Neural progenitor cell (in vitro differentiated cells): ENCODE results near the gene C4B. TPM values are rescaled to one million over a fixed set of nuclear protein-coding genes. Genes with fewer than 3 reads are reported as not detected.
"Not testable (repeated sequence)": the region's sequence is repeated elsewhere in the genome, so short reads cannot be mapped to it uniquely, and the experiment has no call there.

ENCODE experiments used
- DNase-seq: peaks from one replicate; pipeline ENCODE4 v3.0.0-alpha.2; 2016; ENCODE audit warnings: low spot score
- H2AFZ ChIP-seq: fragments of 200-600 bp; sonication (generic); replicated peaks from 2 replicates; pipeline ENCODE4 v1.6.1; 2016; ENCODE audit warnings: antibody characterized with exemption
- H3F3A ChIP-seq: fragments of 200-600 bp; sonication (generic); 2 replicates; pipeline ENCODE4 v1.6.1; 2016; ENCODE audit warnings: antibody characterized with exemption, low read depth
- H3K27ac ChIP-seq: fragments of 200-600 bp; sonication (generic); 2 replicates; pipeline ENCODE4 v1.5.1; 2016; ENCODE audit warnings: mild to moderate bottlenecking
- H3K27me3 ChIP-seq: fragments of 200-600 bp; sonication (generic); 2 replicates; pipeline ENCODE4 v1.6.1; 2016; ENCODE audit warnings: mild to moderate bottlenecking, moderate library complexity
- H3K36me3 ChIP-seq: fragments of 200-600 bp; sonication (generic); 2 replicates; pipeline ENCODE4 v1.5.1; 2016
- H3K4me1 ChIP-seq: fragments of 200-600 bp; sonication (generic); 2 replicates; pipeline ENCODE4 v1.6.1; 2016; ENCODE audit warnings: mixed run types
- H3K4me2 ChIP-seq: fragments of 200-600 bp; sonication (generic); 2 replicates; pipeline ENCODE4 v1.6.1; 2016
- H3K4me3 ChIP-seq: fragments of 200-600 bp; sonication (generic); 2 replicates; pipeline ENCODE4 v1.5.1; 2016
- H3K79me2 ChIP-seq: fragments of 200-600 bp; sonication (generic); 2 replicates; pipeline ENCODE4 v1.6.1; 2016; ENCODE audit warnings: low read depth
- H3K9ac ChIP-seq: fragments of 200-600 bp; sonication (generic); 2 replicates; pipeline ENCODE4 v1.6.1; 2016
- H3K9me3 ChIP-seq: fragments of 200-600 bp; sonication (generic); 2 replicates; pipeline ENCODE4 v1.5.1; 2016; ENCODE audit warnings: low read depth
- H4K20me1 ChIP-seq: fragments of 200-600 bp; sonication (generic); 2 replicates; pipeline ENCODE4 v1.6.1; 2016; ENCODE audit warnings: low read depth
- H3K27ac Mint-ChIP-seq: 3 replicates; pipeline ENCODE4 v1.8.0; 2021; ENCODE audit warnings: mixed read lengths
- H3K27me3 Mint-ChIP-seq: 2 replicates; pipeline ENCODE4 v1.8.0; 2022; ENCODE audit warnings: low read depth, mild to moderate bottlenecking, inconsistent platforms, moderate library complexity, mixed read lengths; ENCODE audit not compliant: insufficient read depth
- H3K36me3 Mint-ChIP-seq: 3 replicates; pipeline ENCODE4 v1.8.0; 2021; ENCODE audit warnings: mixed read lengths
- H3K4me1 Mint-ChIP-seq: 3 replicates; pipeline ENCODE4 v1.8.0; 2021; ENCODE audit warnings: mixed read lengths
- H3K4me3 Mint-ChIP-seq: 3 replicates; pipeline ENCODE4 v1.8.0; 2021; ENCODE audit warnings: mild to moderate bottlenecking, moderate library complexity, mixed read lengths
- H3K9me3 Mint-ChIP-seq: 3 replicates; pipeline ENCODE4 v1.8.0; 2020; ENCODE audit warnings: mixed read lengths
- total RNA-seq: library from RNA; depleted of rRNA; stranded (reverse); fragments of >200 nt; gene quantifications from 2 replicates; pipeline ENCODE4 v1.2.3, GENCODE V29; 2015; ENCODE audit warnings: low replicate concordance

Gene C4B
- total RNA-seq, 1 donor from 2014 or later = 0.30 TPM

GRCh38 chr6:32005538-32005880, 9.1 kb upstream of the C4B start:
- H3K4me1 ChIP-seq, H3F3A ChIP-seq, H3K36me3 Mint-ChIP-seq, H3K9me3 ChIP-seq, H3K4me1 Mint-ChIP-seq, H3K27ac ChIP-seq, H3K4me3 ChIP-seq, H3K9me3 Mint-ChIP-seq, H3K27ac Mint-ChIP-seq, H3K36me3 ChIP-seq, H3K79me2 ChIP-seq, H4K20me1 ChIP-seq, H3K9ac ChIP-seq, H3K27me3 Mint-ChIP-seq, H3K27me3 ChIP-seq, H3K4me3 Mint-ChIP-seq, H2AFZ ChIP-seq, H3K4me2 ChIP-seq: not testable (repeated sequence)
- peak; percentile 1 for DNase-seq

GRCh38 chr6:32005991-32006529, 8.5 kb upstream of the C4B start:
- not testable (repeated sequence) for H3K9me3 ChIP-seq, H3K4me1 Mint-ChIP-seq, H3K27me3 ChIP-seq, H3K27me3 Mint-ChIP-seq, H3K4me3 Mint-ChIP-seq, H3K79me2 ChIP-seq, H3F3A ChIP-seq, H3K4me3 ChIP-seq, H3K4me1 ChIP-seq, H3K36me3 Mint-ChIP-seq, H3K27ac ChIP-seq, H3K9ac ChIP-seq, H3K27ac Mint-ChIP-seq, H3K9me3 Mint-ChIP-seq, H2AFZ ChIP-seq, H3K4me2 ChIP-seq, H4K20me1 ChIP-seq, H3K36me3 ChIP-seq
- peak; percentile 0 for DNase-seq

GRCh38 chr6:32007086-32007485, 7.5 kb upstream of the C4B start:
- H3K79me2 ChIP-seq, H3K27ac Mint-ChIP-seq, H3K36me3 ChIP-seq, H3K9me3 ChIP-seq, H3K27ac ChIP-seq, H3K27me3 Mint-ChIP-seq, H2AFZ ChIP-seq, H4K20me1 ChIP-seq, H3K4me1 ChIP-seq, H3K27me3 ChIP-seq, H3K9ac ChIP-seq, H3K4me3 ChIP-seq, H3K4me3 Mint-ChIP-seq, H3K36me3 Mint-ChIP-seq, H3F3A ChIP-seq, H3K4me1 Mint-ChIP-seq, H3K9me3 Mint-ChIP-seq, H3K4me2 ChIP-seq: not testable (repeated sequence)
- peak; percentile 3 for DNase-seq

GRCh38 chr6:32008037-32008436, 6.6 kb upstream of the C4B start:
- not testable (repeated sequence) for H4K20me1 ChIP-seq, H3F3A ChIP-seq, H3K9me3 ChIP-seq, H3K4me3 ChIP-seq, H3K27ac ChIP-seq, H2AFZ ChIP-seq, H3K9ac ChIP-seq, DNase-seq, H3K27me3 ChIP-seq, H3K9me3 Mint-ChIP-seq, H3K4me1 ChIP-seq, H3K36me3 Mint-ChIP-seq, H3K27me3 Mint-ChIP-seq, H3K27ac Mint-ChIP-seq, H3K79me2 ChIP-seq, H3K4me1 Mint-ChIP-seq, H3K36me3 ChIP-seq, H3K4me3 Mint-ChIP-seq, H3K4me2 ChIP-seq

GRCh38 chr6:32008616-32009015, 6.0 kb upstream of the C4B start:
- not testable (repeated sequence) for H3K4me1 Mint-ChIP-seq, H3K36me3 Mint-ChIP-seq, H3K27ac ChIP-seq, H3K36me3 ChIP-seq, H3K4me3 Mint-ChIP-seq, H3K4me1 ChIP-seq, H3K9me3 ChIP-seq, H3K4me2 ChIP-seq, H3F3A ChIP-seq, H3K9me3 Mint-ChIP-seq, H4K20me1 ChIP-seq, H3K79me2 ChIP-seq, H3K27me3 Mint-ChIP-seq, H3K27ac Mint-ChIP-seq, H2AFZ ChIP-seq, H3K4me3 ChIP-seq, H3K27me3 ChIP-seq, H3K9ac ChIP-seq
- peak; percentile 2 for DNase-seq

GRCh38 chr6:32009537-32009936, 5.1 kb upstream of the C4B start:
- H3K36me3 Mint-ChIP-seq, DNase-seq, H2AFZ ChIP-seq, H3K4me3 ChIP-seq, H3K9me3 ChIP-seq, H3K4me1 Mint-ChIP-seq, H3K27ac Mint-ChIP-seq, H4K20me1 ChIP-seq, H3K9me3 Mint-ChIP-seq, H3K27ac ChIP-seq, H3K4me1 ChIP-seq, H3K4me2 ChIP-seq, H3K27me3 Mint-ChIP-seq, H3K4me3 Mint-ChIP-seq, H3K9ac ChIP-seq, H3K79me2 ChIP-seq, H3K36me3 ChIP-seq, H3K27me3 ChIP-seq, H3F3A ChIP-seq: not testable (repeated sequence)

GRCh38 chr6:32010856-32011530, 3.6 kb upstream of the C4B start:
- H3K36me3 ChIP-seq, H3K4me2 ChIP-seq, H3K4me1 ChIP-seq, H3K79me2 ChIP-seq, H3K9ac ChIP-seq, H2AFZ ChIP-seq, H3K9me3 Mint-ChIP-seq, H3F3A ChIP-seq, H3K27ac Mint-ChIP-seq, H3K4me1 Mint-ChIP-seq, H3K9me3 ChIP-seq, H3K27me3 ChIP-seq, H4K20me1 ChIP-seq, DNase-seq, H3K27me3 Mint-ChIP-seq, H3K27ac ChIP-seq, H3K4me3 ChIP-seq, H3K36me3 Mint-ChIP-seq, H3K4me3 Mint-ChIP-seq: not testable (repeated sequence)

- not testable (repeated sequence) for H3K79me2 ChIP-seq, H3K4me2 ChIP-seq, H3K27me3 ChIP-seq, H3K9ac ChIP-seq, H2AFZ ChIP-seq, H3K9me3 ChIP-seq, H3K27ac Mint-ChIP-seq, H3K36me3 Mint-ChIP-seq, H3K9me3 Mint-ChIP-seq, H3K4me1 ChIP-seq, H3K4me3 Mint-ChIP-seq, H3K27ac ChIP-seq, H4K20me1 ChIP-seq, H3K36me3 ChIP-seq, H3F3A ChIP-seq, H3K27me3 Mint-ChIP-seq, H3K4me3 ChIP-seq, H3K4me1 Mint-ChIP-seq
- DNase-seq = peak; percentile 0
Measured at GRCh38 chr6:32012941-32013617, 1.5 kb upstream of the C4B start.
